HepG2 (cell line): ENCODE results near the gene BRD8. TPM values are rescaled to one million over a fixed set of nuclear protein-coding genes. Genes with fewer than 3 reads are reported as not detected.

Experiments used
- BRD4 ChIP-seq: sonication (generic); formaldehyde crosslinking; IDR thresholded peaks from 2 replicates; pipeline ENCODE4 v1.4.0; 2020; ENCODE audit warnings: missing genetic modification reagents
- CREM ChIP-seq, 2 experiments: sonication (generic) in 1 of 2; formaldehyde crosslinking in 1 of 2; IDR thresholded peaks; 2 replicates each; pipeline versions ENCODE4 v1.4.0 to v1.6.1; 2016 to 2020; ENCODE audit warnings: antibody characterized with exemption in 1 of 2, mild to moderate bottlenecking in 1 of 2, missing genetic modification reagents in 1 of 2
- GMEB1 ChIP-seq: sonication (generic); formaldehyde crosslinking; IDR thresholded peaks from 2 replicates; pipeline ENCODE4 v1.5.1; 2020; ENCODE audit warnings: missing genetic modification reagents, mild to moderate bottlenecking, borderline replicate concordance
- HNRNPL ChIP-seq: fragments of 200-400 bp; formaldehyde crosslinking; IDR thresholded peaks from 2 replicates; pipeline ENCODE4 v1.6.1; 2017; ENCODE audit warnings: mild to moderate bottlenecking, low read depth, low read length
- LRRFIP1 ChIP-seq: sonication (generic); formaldehyde crosslinking; conservative IDR thresholded peaks from 2 replicates; pipeline ENCODE4 v1.4.0; 2020; ENCODE audit warnings: missing genetic modification reagents
- MEIS1 ChIP-seq: sonication (generic); formaldehyde crosslinking; IDR thresholded peaks from 2 replicates; pipeline ENCODE4 v1.9.0; 2021; ENCODE audit warnings: mild to moderate bottlenecking, missing genetic modification reagents, moderate library complexity, borderline replicate concordance
- NFE2L2 ChIP-seq: fragments of 150-350 bp; IDR thresholded peaks from 2 replicates; pipeline ENCODE4 v1.6.1; 2014; ENCODE audit warnings: low read length
- TAF15 ChIP-seq: fragments of 200-400 bp; formaldehyde crosslinking; IDR thresholded peaks from one replicate; pipeline ENCODE4 v1.6.1; 2018; ENCODE audit warnings: mild to moderate bottlenecking, low read depth, low read length; ENCODE audit not compliant: poor library complexity, severe bottlenecking
- TEAD3 ChIP-seq: optimal IDR thresholded peaks from 2 replicates; pipeline ENCODE3; 2016; ENCODE audit warnings: borderline replicate concordance
- ZNF292 ChIP-seq: sonication (generic); formaldehyde crosslinking; IDR thresholded peaks from 2 replicates; pipeline ENCODE4 v1.8.1; 2022; ENCODE audit warnings: mild to moderate bottlenecking, low read depth, missing genetic modification reagents, borderline replicate concordance
- ZNF350 ChIP-seq: sonication (generic); formaldehyde crosslinking; IDR thresholded peaks from 2 replicates; pipeline ENCODE4 v1.4.0; 2020; ENCODE audit warnings: mild to moderate bottlenecking, low read depth, missing genetic modification reagents, borderline replicate concordance
- polyA plus RNA-seq, 8 experiments: library from polyadenylated mRNA; depleted of rRNA in 3 of 8; stranded (reverse) in 7 of 8; unstranded in 1 of 8; fragments of >200 nt; fragmentation: Illumina TruSeq in 4 of 8; extraction: Trizol in 4 of 8; gene quantifications; 2 replicates each; pipeline versions ENCODE4 v1.2.1 to v1.2.3, GENCODE V29; 2011 to 2016; ENCODE audit warnings: low read depth in 4 of 8, missing spikeins in 1 of 8, mixed read lengths in 1 of 8; ENCODE audit not compliant: insufficient read depth in 1 of 8
- total RNA-seq, 5 experiments: library from RNA; depleted of rRNA; stranded (reverse); fragments of >200 nt; fragmentation: Illumina TruSeq; extraction: Trizol; gene quantifications; 2 replicates each; pipeline ENCODE4 v1.2.3, GENCODE V29; 2016; ENCODE audit warnings: low read depth in 1 of 5
- TF ChIP-seq, protein P1 (sequence below): sonication (generic); formaldehyde crosslinking; IDR thresholded peaks from 2 replicates; pipeline ENCODE4 v1.8.1; 2023; ENCODE audit warnings: mild to moderate bottlenecking, inconsistent platforms, moderate library complexity, missing genetic modification reagents, borderline replicate concordance
- TF ChIP-seq, protein P2 (sequence below): sonication (generic); formaldehyde crosslinking; IDR thresholded peaks from 2 replicates; pipeline ENCODE4 v1.4.0; 2020; ENCODE audit warnings: mild to moderate bottlenecking, missing genetic modification reagents

Gene BRD8
- total and polyA plus RNA-seq, 2 of the 13 experiments (the other 11 are each of a cell fraction or from before 2014, with no cell fraction given): 62.5 to 71.1 TPM

- TF ChIP-seq LRRFIP1 (no peak), BRD4 (CRISPR knock-in tag) (no peak; the same call in 1 of the 2 replicates), HNRNPL (0 out of 2 replicates have a peak, but pooled peaks have one; percentile 32), ZNF350 (CRISPR knock-in tag) (peak; percentile 64), NFE2L2 (no peak), CREM (IDR thresholded peaks at IDR 0.05) (peak; percentile 96), CREM (CRISPR knock-in tag; IDR thresholded peaks at IDR 0.05) (no peak), TAF15 (no peak), ZNF292 (no peak; the same call in 1 of the 2 replicates), MEIS1 (CRISPR knock-in tag) (no peak), GMEB1 (CRISPR knock-in tag) (peak; percentile 40; the same call in 1 of the 2 replicates), TEAD3 (no peak)
- TF ChIP-seq, protein P1, sequence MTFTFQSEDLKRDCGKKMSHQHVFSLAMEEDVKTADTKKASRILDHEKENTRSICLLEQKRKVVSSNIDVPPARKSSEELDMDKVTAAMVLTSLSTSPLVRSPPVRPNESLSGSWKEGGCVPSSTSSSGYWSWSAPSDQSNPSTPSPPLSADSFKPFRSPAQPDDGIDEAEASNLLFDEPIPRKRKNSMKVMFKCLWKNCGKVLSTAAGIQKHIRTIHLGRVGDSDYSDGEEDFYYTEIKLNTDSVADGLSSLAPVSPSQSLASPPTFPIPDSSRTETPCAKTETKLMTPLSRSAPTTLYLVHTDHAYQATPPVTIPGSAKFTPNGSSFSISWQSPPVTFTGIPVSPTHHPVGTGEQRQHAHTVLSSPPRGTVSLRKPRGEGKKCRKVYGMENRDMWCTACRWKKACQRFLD (CRISPR knock-in tag): 0 out of 2 replicates have a peak, but pooled peaks have one; percentile 52
- TF ChIP-seq, protein P2, sequence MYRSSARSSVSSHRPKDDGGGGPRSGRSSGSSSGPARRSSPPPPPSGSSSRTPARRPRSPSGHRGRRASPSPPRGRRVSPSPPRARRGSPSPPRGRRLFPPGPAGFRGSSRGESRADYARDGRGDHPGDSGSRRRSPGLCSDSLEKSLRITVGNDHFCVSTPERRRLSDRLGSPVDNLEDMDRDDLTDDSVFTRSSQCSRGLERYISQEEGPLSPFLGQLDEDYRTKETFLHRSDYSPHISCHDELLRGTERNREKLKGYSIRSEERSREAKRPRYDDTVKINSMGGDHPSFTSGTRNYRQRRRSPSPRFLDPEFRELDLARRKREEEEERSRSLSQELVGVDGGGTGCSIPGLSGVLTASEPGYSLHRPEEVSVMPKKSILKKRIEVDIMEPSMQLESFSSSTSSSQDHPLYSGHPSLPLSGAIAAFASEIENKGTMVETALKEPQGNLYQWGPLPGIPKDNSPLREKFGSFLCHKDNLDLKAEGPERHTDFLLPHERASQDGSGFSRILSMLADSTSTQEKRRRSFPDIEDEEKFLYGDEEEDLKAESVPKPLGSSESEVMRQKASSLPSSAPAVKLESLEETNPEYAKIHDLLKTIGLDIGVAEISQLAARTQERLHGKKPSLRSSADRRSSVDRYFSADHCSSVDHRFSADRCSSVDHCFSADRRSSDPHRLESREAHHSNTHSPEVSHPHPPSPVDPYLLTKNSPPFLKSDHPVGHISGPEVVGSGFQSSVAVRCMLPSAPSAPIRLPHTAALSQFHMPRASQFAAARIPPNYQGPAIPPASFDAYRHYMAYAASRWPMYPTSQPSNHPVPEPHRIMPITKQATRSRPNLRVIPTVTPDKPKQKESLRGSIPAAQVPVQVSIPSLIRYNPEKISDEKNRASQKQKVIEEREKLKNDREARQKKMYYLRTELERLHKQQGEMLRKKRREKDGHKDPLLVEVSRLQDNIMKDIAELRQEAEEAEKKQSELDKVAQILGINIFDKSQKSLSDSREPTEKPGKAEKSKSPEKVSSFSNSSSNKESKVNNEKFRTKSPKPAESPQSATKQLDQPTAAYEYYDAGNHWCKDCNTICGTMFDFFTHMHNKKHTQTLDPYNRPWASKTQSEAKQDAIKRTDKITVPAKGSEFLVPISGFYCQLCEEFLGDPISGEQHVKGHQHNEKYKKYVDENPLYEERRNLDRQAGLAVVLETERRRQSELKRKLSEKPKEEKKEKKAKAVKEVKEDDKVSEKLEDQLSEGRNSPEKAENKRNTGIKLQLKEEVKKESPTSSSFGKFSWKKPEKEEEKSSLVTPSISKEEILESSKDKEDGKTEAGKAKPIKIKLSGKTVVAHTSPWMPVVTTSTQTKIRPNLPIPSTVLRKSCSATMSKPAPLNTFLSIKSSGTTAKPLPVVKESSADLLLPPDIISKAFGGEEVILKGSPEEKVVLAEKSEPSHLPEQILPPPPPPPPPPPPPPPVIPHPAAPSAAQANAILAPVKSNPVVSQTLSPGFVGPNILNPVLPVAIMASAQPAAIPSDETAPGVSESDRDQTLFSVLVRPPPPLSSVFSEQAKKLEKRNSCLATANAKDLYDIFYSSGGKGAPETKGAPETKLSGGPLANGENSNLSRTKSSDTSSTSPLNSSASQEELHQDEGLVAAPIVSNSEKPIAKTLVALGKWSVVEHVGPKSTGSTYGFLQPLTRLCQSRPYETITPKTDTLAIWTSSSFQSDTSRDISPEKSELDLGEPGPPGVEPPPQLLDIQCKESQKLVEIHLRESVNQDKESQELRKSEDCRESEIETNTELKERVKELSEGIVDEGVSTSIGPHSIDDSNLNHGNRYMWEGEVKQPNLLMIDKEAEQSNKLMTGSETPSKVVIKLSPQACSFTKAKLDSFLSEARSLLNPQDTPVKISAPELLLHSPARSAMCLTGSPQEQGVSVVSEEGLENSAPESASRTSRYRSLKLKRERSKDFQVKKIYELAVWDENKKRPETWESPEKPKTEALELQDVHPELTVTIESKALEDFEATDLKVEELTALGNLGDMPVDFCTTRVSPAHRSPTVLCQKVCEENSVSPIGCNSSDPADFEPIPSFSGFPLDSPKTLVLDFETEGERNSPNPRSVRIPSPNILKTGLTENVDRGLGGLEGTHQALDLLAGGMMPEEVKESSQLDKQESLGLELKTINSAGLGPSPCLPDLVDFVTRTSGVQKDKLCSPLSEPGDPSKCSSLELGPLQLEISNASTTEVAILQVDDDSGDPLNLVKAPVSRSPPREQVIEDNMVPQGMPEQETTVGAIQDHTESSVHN (CRISPR knock-in tag): no peak
Observed at GRCh38 chr5:138213161-138214029, 35.0 kb upstream of the BRD8 start, which contains the start of gene CDC23 (continued).
